Gastroesophageal sphincter (tissue), 4 donors: ENCODE measurements around the gene OGA. TPM values are rescaled to one million over a fixed set of nuclear protein-coding genes. Genes with fewer than 3 reads are reported as not detected.

Experiments
- ATAC-seq: fragments of 150-250 bp; one replicate; pipeline ENCODE4 v1.9.1; 2016; ENCODE audit warnings: mild to moderate bottlenecking, moderate library complexity
- H3K27ac ChIP-seq, 4 donors: fragments of 200-600 bp; sonication (generic) in 3 of 4; 1 replicate in 3 of 4; 2 replicates in 1 of 4; pipeline ENCODE4 v1.5.1; 2016 to 2019
- H3K27me3 ChIP-seq: fragments of 200-600 bp; sonication (generic); one replicate; pipeline ENCODE4 v1.5.1; 2019
- H3K36me3 ChIP-seq, 2 donors: fragments of 200-600 bp; sonication (generic); one replicate each; pipeline ENCODE4 v1.5.1; 2019; ENCODE audit warnings: control low read depth in 1 of 2
- H3K4me1 ChIP-seq, 3 donors: fragments of 200-600 bp; sonication (generic); 1 replicate in 2 of 3; 2 replicates in 1 of 3; pipeline ENCODE4 v1.5.1; 2016 to 2019; ENCODE audit warnings: control low read depth in 2 of 3
- H3K4me3 ChIP-seq, 2 donors: fragments of 200-600 bp; sonication (generic); one replicate each; pipeline ENCODE4 v1.5.1; 2019; ENCODE audit warnings: mild to moderate bottlenecking in 1 of 2, moderate library complexity in 1 of 2
- H3K9me3 ChIP-seq, 3 donors: fragments of 200-600 bp; sonication (generic); one replicate each; pipeline ENCODE4 v1.5.1; 2017 to 2019; ENCODE audit warnings: control low read depth in 2 of 3
- EP300 ChIP-seq: sonication (generic); formaldehyde crosslinking; IDR thresholded peaks from one replicate; pipeline ENCODE4 v1.6.1; 2017; ENCODE audit warnings: antibody characterized with exemption, mild to moderate bottlenecking
- POLR2A ChIP-seq, 2 donors: fragments of 450-650 bp; IDR thresholded peaks; one replicate each; pipeline ENCODE4 v1.6.1; 2017; ENCODE audit warnings: antibody characterized with exemption in 2 of 2, mild to moderate bottlenecking in 2 of 2, moderate library complexity in 1 of 2
- POLR2AphosphoS5 ChIP-seq: sonication (generic); formaldehyde crosslinking; IDR thresholded peaks from one replicate; pipeline ENCODE4 v1.6.1; 2017; ENCODE audit warnings: antibody characterized with exemption
- WGBS, 2 donors: methylation state at CpG; one replicate each; pipeline ENCODE4 v1.1.5; 2018; ENCODE audit warnings: low coverage in 1 of 2; 5-methylcytosine and 5-hydroxymethylcytosine counted together
- total RNA-seq, 4 donors: library from RNA; depleted of rRNA; stranded (reverse); fragments of >200 nt; gene quantifications; one replicate each; pipeline ENCODE4 v1.1.0, GENCODE V29; 2016
- TF ChIP-seq, protein P1 (sequence below), 4 experiments: fragments of 200-600 bp in 2 of 4; fragments of 450-650 bp in 2 of 4; sonication (generic) in 1 of 4; IDR thresholded peaks; one replicate each; pipeline ENCODE4 v1.5.1; 2017 to 2019; ENCODE audit warnings: antibody characterized with exemption in 4 of 4, mild to moderate bottlenecking in 2 of 4, moderate library complexity in 2 of 4

Gene OGA
- total RNA-seq, 4 donors from 2014 or later = 92.5 to 163 (median 115) TPM

DNA sequence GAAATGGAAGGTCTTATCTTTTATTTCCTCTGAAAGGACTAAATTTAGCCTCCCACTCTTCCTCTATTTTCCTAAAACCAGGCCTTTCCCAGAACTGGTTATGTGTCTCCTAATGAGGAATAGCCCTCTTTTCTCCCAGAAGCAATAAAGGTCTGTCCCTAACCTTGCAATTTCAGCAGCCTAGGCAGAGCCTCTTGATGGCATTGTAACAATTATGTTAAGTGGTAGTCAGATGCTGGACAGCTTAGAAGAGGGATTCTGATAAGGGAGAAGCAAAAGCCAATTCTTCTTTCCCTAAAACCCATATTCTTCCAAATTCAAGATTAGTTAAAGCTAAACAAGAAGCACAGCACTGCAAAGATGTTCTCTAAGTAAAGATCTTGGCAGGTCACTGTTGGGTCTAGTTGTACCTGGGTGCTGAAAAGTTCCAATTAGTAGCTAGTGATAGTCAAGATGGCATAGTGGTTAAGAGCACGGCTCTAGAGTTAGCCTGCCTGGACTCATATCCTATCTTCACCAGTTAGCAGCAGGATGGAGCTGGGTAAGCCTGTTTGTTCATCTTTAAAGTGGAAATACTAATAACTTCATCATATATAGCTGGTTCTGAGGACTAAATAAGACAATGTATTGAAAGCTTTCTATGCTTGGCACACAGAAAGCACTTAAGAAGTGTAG lies 39.7 kb upstream of the OGA start:
- no peak for ATAC-seq
- WGBS, 2 donors = 0% methylated on average over 1 of the region's 1 CpG; no CpG with 5 or more reads in 1 of the 2 donors
- TF ChIP-seq POLR2AphosphoS5 = no peak
- TF ChIP-seq, protein P1, sequence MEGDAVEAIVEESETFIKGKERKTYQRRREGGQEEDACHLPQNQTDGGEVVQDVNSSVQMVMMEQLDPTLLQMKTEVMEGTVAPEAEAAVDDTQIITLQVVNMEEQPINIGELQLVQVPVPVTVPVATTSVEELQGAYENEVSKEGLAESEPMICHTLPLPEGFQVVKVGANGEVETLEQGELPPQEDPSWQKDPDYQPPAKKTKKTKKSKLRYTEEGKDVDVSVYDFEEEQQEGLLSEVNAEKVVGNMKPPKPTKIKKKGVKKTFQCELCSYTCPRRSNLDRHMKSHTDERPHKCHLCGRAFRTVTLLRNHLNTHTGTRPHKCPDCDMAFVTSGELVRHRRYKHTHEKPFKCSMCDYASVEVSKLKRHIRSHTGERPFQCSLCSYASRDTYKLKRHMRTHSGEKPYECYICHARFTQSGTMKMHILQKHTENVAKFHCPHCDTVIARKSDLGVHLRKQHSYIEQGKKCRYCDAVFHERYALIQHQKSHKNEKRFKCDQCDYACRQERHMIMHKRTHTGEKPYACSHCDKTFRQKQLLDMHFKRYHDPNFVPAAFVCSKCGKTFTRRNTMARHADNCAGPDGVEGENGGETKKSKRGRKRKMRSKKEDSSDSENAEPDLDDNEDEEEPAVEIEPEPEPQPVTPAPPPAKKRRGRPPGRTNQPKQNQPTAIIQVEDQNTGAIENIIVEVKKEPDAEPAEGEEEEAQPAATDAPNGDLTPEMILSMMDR (IDR thresholded peaks at IDR 0.05) = no peak
- no peak for TF ChIP-seq EP300

GRCh38 chr10:101856626-101857025 lies 38.4 kb upstream of the OGA start:
- TF ChIP-seq EP300 = no peak
- TF ChIP-seq, protein P1 (IDR thresholded peaks at IDR 0.05) = no peak
- TF ChIP-seq POLR2AphosphoS5 = no peak
- no peak for TF ChIP-seq POLR2A (IDR thresholded peaks at IDR 0.05)
- Histone ChIP-seq H3K36me3 (peaks cover 0 to 11% of the 10 kb centered on the region in 2 donors), H3K27ac (no peak overlapping the region), H3K4me1 (peaks cover 0 to 6% (median 0%) of the 10 kb centered on the region in 3 donors), H3K27me3 (no peaks in the 10 kb centered on the region), H3K4me3 (no peak overlapping the region), H3K9me3 (peaks cover 0 to 12% (median 0%) of the 10 kb centered on the region in 3 donors)
- no peak for ATAC-seq

More for the DNA sequence above, 39.7 kb upstream of the OGA start:
- Histone ChIP-seq H3K9me3 (peaks cover 0 to 12% (median 0%) of the 10 kb centered on the region in 3 donors), H3K4me1 (no peaks in the 10 kb centered on the region), H3K36me3 (peaks cover 0 to 14% of the 10 kb centered on the region in 2 donors), H3K27me3 (no peaks in the 10 kb centered on the region), H3K27ac (no peak overlapping the region), H3K4me3 (no peak overlapping the region)

- TF ChIP-seq, protein P1 (IDR thresholded peaks at IDR 0.05) = no peak
- TF ChIP-seq POLR2A (IDR thresholded peaks at IDR 0.05) (no peak), POLR2AphosphoS5 (no peak), EP300 (no peak)
- WGBS, 2 donors = 70 to 80% methylated on average over 2 of the region's 4 CpGs
These were observed 33.3 kb upstream of the OGA start for GRCh38 chr10:101851411-101852116.

DNA sequence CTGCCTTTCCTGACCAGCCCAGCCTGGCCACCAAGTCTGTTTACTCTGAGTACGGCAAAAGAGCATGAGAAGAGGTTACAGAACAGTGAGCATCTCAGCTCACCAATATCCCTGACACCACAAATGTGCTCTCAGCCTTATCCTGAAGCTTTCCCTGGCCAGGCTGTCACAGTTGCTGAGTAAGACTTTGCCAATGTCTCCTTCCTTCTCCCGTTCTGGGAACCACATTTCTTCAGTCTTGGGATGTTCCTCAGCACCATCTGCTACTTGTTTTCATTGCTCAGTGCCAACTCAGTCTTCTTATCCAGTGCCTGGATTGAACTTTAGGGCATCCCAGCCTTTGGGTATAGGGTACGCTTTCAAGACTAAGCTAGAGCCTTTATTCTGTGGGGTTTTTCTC lies 32.5 kb upstream of the OGA start:
- Histone ChIP-seq H3K9me3 (no peaks in the 10 kb centered on the region), H3K4me3 (no peak overlapping the region), H3K27me3 (peaks cover 9% of the 10 kb centered on the region), H3K4me1 (peaks cover 0 to 20% (median 0%) of the 10 kb centered on the region in 3 donors), H3K27ac (no peak overlapping the region), H3K36me3 (peaks cover 0 to 63% of the 10 kb centered on the region in 2 donors)
- TF ChIP-seq, protein P1 (IDR thresholded peaks at IDR 0.05) = no peak
- no peak for TF ChIP-seq POLR2A (IDR thresholded peaks at IDR 0.05)
- TF ChIP-seq POLR2AphosphoS5 = no peak
- no peak for TF ChIP-seq EP300
- WGBS, 2 donors = 87 to 88% methylated on average over 3 of the region's 3 CpGs
- ATAC-seq = no peak

More at GRCh38 chr10:101851411-101852116, 33.3 kb upstream of the OGA start:
- peaks cover 0 to 54% of the 10 kb centered on the region in 2 donors for H3K36me3 ChIP-seq
- no peak for ATAC-seq
- H3K4me1 ChIP-seq = peaks cover 0 to 20% (median 0%) of the 10 kb centered on the region in 3 donors
- H3K9me3 ChIP-seq = no peaks in the 10 kb centered on the region
- H3K4me3 ChIP-seq = no peak overlapping the region
- H3K27me3 ChIP-seq = peaks cover under 1% of the 10 kb centered on the region
- H3K27ac ChIP-seq = no peak overlapping the region
